A673 (cell line): ENCODE results near the gene CXADR.

Experiments used
- EZH2 ChIP-seq: fragments of 200-600 bp; sonication (generic); IDR thresholded peaks from 2 replicates; pipeline ENCODE4 v1.6.1; 2017; ENCODE audit warnings: borderline replicate concordance, low read depth, mild to moderate bottlenecking, mixed read lengths, antibody characterized with exemption, low read length; ENCODE audit not compliant: poor library complexity, severe bottlenecking
- TF ChIP-seq, protein P1 (sequence below): fragments of 300-800, 200-600 bp; sonication (generic); conservative IDR thresholded peaks from 2 replicates; pipeline ENCODE4 v1.5.1; 2017; ENCODE audit warnings: low read depth, mild to moderate bottlenecking, antibody characterized with exemption, low read length, moderate library complexity, mixed read lengths

- no peak for TF ChIP-seq EZH2
- TF ChIP-seq, protein P1, sequence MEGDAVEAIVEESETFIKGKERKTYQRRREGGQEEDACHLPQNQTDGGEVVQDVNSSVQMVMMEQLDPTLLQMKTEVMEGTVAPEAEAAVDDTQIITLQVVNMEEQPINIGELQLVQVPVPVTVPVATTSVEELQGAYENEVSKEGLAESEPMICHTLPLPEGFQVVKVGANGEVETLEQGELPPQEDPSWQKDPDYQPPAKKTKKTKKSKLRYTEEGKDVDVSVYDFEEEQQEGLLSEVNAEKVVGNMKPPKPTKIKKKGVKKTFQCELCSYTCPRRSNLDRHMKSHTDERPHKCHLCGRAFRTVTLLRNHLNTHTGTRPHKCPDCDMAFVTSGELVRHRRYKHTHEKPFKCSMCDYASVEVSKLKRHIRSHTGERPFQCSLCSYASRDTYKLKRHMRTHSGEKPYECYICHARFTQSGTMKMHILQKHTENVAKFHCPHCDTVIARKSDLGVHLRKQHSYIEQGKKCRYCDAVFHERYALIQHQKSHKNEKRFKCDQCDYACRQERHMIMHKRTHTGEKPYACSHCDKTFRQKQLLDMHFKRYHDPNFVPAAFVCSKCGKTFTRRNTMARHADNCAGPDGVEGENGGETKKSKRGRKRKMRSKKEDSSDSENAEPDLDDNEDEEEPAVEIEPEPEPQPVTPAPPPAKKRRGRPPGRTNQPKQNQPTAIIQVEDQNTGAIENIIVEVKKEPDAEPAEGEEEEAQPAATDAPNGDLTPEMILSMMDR, result no peak
These were observed 45.0 kb upstream of the CXADR start for GRCh38 chr21:17467829-17468228.
